RWPE1 (cell line): ENCODE data around the gene PKLR.
A peak's percentile ranks its signal among the peaks of the same experiment; 100 is the strongest.

ENCODE experiments used
- CTCF ChIA-PET: fragments of 350-600 bp; sonication (Branson Sonifier 250); formaldehyde crosslinking; extraction: SDS; loops from one replicate; lab custom pipeline; 2021; lab: Yijun Ruan, JAX
- POLR2A ChIA-PET: fragments of 400-600 bp; formaldehyde crosslinking; extraction: SDS; loops from one replicate; lab custom pipeline; 2020; ENCODE audit warnings: antibody characterized with exemption; ENCODE audit not compliant: low non-redundant PET; lab: Yijun Ruan, JAX
- DNase-seq: peaks from one replicate; pipeline ENCODE4 v3.0.0; 2012; ENCODE audit warnings: low spot score
- H3K27ac ChIP-seq: fragments of 450-650 bp; 2 replicates; pipeline ENCODE4 v1.5.1; 2017
- TF ChIP-seq, protein P1 (sequence below): fragments of 450-650 bp; conservative IDR thresholded peaks from 2 replicates; pipeline ENCODE4 v1.5.1; 2017; ENCODE audit warnings: low read depth, mild to moderate bottlenecking

PKLR gene

GRCh38 chr1:155308493-155309422 lies 7.5 kb upstream of the PKLR start, which contains the start of gene FDPS:
TSS of gene FDPS (plus strand) at chr1:155308866. CDS start at chr1:155309790, 924 bp downstream.
- TF ChIP-seq, protein P1, sequence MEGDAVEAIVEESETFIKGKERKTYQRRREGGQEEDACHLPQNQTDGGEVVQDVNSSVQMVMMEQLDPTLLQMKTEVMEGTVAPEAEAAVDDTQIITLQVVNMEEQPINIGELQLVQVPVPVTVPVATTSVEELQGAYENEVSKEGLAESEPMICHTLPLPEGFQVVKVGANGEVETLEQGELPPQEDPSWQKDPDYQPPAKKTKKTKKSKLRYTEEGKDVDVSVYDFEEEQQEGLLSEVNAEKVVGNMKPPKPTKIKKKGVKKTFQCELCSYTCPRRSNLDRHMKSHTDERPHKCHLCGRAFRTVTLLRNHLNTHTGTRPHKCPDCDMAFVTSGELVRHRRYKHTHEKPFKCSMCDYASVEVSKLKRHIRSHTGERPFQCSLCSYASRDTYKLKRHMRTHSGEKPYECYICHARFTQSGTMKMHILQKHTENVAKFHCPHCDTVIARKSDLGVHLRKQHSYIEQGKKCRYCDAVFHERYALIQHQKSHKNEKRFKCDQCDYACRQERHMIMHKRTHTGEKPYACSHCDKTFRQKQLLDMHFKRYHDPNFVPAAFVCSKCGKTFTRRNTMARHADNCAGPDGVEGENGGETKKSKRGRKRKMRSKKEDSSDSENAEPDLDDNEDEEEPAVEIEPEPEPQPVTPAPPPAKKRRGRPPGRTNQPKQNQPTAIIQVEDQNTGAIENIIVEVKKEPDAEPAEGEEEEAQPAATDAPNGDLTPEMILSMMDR, result no peak
- ChIA-PET POLR2A (no interaction called here), CTCF (interaction anchor here (0.7 to 0.8 kb wide), 2 partner anchors 58 to 59 kb away, joined by 3 to 4 read pairs; no protein-coding TSS in a partner anchor)
- peak; percentile 97 for DNase-seq
- peak within 1 kb of the TSS; percentile 96 for H3K27ac ChIP-seq

GRCh38 chr1:155307247-155307740 lies 6.1 kb upstream of the PKLR start:
- TF ChIP-seq, protein P1, result no peak
- no peak for DNase-seq
- peak overlapping the region; percentile 96 for H3K27ac ChIP-seq
- ChIA-PET CTCF (interaction anchor here (1.8 kb wide), 1 partner anchor 56 kb away, joined by 5 read pairs; no protein-coding TSS in a partner anchor), POLR2A (no interaction called here)

- no peak for DNase-seq
- POLR2A ChIA-PET, result interaction anchor here (0.7 kb wide), 1 partner anchor 27 kb away, joined by 3 read pairs; no protein-coding TSS in a partner anchor
Observed at GRCh38 chr1:155305881-155306391, 4.7 kb upstream of the PKLR start.

GRCh38 chr1:155304558-155305063 lies 3.4 kb upstream of the PKLR start:
- DNase-seq, result no peak
- POLR2A ChIA-PET, result no interaction called here
- no peak overlapping the region for H3K27ac ChIP-seq
- TF ChIP-seq, protein P1, result no peak
- CTCF ChIA-PET, result interaction anchor here (1.0 kb wide), 1 partner anchor 26 kb away, joined by 3 read pairs; no protein-coding TSS in a partner anchor

More at GRCh38 chr1:155305881-155306391, 4.7 kb upstream of the PKLR start:
- H3K27ac ChIP-seq, result peak overlapping the region; percentile 77
- TF ChIP-seq, protein P1, result no peak
- CTCF ChIA-PET, result no interaction called here

GRCh38 chr1:155300553-155301329 lies 497 bp downstream of the PKLR start:
- CTCF ChIA-PET, result no interaction called here
- H3K27ac ChIP-seq, result no peak overlapping the region
- DNase-seq, result no peak
- POLR2A ChIA-PET, result no interaction called here
- TF ChIP-seq, protein P1, result no peak
